NCI-H2171 treated with DMSO at 0.1 percent for 48 hours (cell line): ENCODE data around the gene LYPD3.
"Not testable (repeated sequence)": the region's sequence is repeated elsewhere in the genome, so short reads cannot be mapped to it uniquely, and the experiment has no call there.

Source experiments
- DNase-seq: peaks from one replicate; lab custom pipeline; 2025; lab: John Stamatoyannopoulos, UW

The LYPD3 gene

DNA sequence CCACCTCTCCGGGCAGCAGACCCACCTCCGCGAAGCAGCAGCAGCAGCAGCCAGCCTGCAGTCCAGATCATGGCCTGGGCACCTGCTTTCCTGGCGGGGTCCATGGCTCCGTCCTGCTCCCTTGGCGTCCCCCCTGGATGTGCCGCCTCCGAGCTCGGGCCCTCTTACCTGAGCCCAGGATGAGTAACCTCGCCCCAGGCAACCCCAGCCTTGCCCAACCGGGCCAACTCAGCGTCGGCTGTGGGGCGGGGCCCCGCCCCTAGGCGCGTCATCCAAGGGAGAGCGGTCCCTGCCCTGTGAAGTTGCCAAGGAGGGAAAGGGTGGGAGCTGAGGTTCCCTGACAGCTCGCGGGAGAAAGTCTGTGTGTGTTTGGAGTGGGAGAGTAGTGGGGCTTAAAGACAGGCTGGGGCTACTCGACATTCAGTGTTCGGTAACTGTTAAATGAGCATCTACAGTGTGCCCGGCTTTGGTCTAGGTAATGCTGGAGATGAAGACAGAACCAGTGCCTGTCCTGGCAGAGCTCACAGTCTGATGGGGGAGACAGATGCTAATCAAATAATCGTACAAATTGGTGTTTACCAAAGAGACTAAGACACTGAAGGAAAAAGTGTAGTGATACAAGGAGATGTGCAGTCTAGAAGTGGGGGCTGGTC is at the start of gene LYPD3:
Gene LYPD3 (minus strand): TSS at position 141 of the 653 bp plus-strand sequence. CDS start 37 bp downstream, at position 104.
- DNase-seq: no peak

DNA sequence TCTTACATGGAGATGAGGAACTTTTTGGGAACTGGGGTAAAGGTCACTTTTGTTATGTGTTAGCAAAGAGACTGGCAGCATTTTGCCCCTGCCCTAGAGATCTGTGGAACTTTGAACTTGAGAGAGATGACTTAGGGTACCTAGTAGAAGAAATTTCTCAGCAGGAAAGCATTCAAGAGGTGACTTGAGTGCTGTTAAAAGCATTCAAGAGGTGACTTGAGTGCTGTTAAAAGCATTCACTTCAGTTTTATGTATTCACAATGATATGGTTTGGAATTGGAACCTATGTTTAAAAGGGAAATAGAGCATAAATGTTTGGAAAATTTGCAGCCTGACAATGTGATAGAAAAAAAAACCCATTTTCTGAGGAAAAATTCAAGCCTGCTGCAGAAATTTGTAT is 47.0 kb upstream of the LYPD3 start:
- not testable (repeated sequence) for DNase-seq

DNA sequence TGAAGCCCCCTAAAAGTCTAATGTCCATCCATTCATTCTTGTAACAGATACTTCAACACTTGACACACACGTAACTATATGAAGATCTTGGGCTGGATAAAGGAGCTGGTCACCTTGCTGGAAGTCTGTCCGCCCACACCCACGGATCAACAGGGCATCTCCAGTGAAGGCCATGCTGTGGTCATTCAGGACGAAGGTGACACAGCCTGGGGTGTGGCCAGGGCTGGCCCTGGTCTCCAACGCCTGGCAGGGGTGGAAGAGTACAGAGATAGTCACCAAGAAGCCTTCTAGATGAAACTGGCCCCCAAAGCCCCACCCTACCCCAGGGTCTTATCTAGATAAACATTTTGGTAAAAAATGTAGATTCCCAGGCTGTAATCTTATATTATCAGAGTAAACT is 45.9 kb upstream of the LYPD3 start:
- DNase-seq: no peak

DNA sequence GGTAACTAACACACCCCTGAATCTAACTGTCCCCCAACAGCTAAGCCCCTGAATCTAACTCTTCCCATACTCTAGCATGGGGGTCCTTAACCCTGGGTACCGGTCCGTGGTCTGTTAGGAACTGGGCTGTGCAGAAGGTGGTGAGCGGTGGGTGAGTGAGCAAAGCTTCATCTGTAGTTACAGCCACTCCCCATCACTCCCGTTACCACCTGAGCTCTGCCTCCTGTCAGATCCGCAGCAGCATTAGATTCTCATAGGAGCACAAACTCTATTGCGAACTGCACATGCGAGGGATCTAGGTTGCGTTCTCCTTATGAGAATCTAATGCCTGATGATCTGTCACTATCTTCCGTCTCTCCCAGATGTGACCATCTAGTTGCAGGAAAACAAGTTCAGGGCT is 45.3 kb upstream of the LYPD3 start:
- no peak for DNase-seq

DNA sequence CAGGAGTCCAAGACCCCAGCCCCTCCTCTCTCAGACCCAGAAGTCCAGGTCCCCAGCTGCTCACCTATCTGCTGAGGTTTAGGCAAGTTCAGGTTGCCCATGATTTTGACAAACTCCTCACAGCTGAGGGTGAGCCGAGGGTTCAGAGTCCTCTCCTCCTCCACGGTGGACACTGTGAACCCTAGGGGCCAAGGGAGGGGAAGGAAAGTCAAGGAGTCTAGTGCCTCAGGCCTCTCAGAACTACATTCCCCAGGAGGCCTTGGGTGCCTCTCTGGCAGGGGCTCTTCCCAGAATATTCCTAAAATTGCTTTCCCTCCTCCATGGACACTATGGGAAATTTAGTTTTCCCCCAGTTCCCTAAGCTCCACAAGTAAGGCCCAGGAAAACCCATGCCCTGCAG is 42.5 kb upstream of the LYPD3 start:
- DNase-seq: no peak

DNA sequence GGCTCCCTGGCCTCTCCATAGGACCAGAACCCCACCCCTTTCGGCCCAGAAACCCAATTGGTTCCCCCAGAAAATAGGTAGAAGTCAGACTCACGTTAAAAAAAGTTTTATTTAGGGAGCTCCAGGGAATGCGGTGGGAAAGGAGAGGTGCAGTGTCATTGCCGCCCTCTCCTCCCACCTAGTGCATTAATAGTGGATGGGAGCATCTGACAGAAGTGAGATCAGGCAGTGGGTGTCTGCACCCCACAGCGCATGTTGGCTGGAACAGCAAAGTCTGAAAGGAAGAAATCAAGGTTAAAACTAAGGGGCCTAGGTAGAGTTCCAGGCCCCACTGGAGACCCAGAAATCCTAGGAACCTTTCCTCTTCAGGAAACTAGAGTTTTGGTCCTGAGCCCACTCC is 41.2 kb upstream of the LYPD3 start:
- DNase-seq: no peak

DNA sequence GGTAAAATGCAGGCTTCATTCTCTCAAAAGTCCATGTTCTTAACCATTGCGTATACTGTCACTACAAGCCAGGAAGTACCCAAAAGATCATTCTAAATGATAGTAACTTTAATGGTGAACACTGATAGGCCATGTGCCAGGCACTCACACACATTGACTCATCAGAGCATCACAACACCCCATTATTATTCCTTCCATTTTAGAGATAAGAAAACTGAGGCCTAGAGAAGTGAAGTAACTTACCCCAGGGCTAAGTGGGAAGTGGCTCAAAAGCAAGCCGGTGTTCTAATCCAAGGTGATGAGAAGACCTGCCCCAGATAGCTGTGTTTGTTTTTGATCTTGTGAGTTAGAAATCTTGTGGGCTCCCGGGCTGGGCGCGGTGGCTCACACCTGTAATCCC is 40.5 kb upstream of the LYPD3 start:
- DNase-seq: no peak

DNA sequence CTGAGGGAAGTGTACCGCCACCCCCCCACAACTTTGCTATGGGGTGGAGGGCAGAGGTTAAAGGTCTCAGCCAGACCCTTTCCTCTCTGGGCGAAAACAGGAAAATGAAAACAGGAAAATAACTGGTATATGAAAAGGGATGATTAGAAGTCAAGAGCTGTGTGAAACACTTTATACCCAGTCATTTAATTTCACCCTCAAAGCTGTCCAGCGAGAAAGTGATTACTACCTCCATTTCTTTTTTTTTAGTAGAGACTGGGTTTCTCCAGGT is 39.7 kb upstream of the LYPD3 start:
- no peak for DNase-seq

DNA sequence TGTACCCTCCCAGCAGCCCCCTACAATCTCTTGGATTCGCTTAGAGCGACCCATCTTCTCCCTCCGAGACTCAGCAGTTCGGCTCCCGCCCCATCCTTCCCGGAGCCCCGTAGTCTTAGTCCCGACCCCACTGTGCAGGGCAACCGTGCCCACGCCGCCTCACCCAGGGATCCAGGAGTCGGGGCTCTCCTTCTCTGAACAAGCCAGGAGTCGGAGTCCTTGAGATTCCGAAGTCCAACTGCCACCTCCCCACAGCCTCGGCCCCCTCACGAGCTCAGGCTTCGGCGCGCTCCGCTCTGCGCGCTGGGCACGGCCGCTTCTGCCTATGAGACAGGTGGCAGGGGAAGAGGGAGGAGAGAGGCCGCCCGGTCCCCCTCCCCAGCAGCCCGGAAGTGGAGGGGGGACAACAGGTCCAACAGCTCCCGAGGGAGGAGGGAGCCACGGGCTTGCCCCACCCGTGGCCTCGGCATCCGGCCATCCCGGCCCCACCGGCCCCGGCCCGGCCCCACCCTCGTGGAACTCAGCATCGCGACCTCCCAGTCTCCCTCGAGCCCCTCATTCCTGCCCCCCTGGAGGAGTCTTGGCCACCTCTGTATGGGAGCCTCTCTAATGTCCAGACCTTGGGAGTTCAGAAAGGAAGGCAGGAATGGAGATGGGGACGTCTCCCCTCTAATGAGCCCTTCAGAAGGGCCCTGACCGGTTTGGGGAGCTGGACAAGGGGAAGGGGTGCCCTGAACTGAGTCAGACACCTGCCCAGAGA is 39.2 kb upstream of the LYPD3 start, which contains the start of gene PHLDB3:
Gene PHLDB3 (minus strand): TSS at position 321 of the 760 bp plus-strand sequence. CDS start 628 bp downstream, outside the sequence.
- DNase-seq: peak; percentile 54

DNA sequence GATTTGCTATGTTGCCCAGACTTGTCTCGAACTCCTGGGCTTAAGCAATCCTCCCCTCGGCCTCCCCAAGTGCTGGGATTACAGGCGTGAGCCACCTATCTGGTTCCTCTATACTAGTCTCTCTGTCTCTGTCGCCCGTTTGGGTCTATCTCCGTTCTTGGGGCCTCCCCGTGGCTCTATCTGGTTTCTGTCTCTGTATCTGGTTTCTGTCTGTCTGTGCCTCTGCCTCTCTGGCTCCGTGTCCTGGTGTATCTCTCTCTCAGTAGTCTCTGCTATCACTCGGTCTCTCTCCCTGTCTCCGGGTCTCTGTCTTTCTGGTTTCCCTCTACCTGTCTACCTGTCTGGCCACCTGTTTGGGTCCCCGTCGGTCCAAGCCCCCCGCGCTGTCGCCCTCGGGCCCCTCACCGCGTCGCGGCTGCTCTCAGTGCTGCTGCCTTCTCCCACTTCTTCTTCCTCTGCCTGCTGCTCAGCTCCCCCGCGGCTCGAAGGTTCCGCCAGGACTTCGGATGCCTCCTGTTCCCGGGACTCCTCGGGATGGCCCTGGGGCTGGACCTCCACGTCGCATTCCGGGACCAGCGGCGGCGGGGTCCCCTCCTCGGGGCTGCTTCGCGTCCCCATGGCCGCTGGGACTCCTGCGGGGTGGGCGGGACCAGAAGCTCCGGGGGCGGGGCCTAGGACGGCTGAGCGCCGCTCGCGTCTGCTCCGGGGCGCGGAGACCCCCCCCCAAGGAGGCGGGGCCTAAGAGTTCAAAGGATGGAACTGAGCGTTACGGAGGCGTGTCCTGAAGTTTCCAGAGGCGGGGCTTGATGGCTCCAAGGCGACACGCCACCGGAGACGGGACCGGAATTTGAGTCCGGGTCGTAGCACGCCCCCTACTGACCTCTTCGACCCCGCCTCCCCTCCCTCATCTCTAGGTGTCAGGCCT is 38.4 kb upstream of the LYPD3 start:
- DNase-seq: peak; percentile 93

DNA sequence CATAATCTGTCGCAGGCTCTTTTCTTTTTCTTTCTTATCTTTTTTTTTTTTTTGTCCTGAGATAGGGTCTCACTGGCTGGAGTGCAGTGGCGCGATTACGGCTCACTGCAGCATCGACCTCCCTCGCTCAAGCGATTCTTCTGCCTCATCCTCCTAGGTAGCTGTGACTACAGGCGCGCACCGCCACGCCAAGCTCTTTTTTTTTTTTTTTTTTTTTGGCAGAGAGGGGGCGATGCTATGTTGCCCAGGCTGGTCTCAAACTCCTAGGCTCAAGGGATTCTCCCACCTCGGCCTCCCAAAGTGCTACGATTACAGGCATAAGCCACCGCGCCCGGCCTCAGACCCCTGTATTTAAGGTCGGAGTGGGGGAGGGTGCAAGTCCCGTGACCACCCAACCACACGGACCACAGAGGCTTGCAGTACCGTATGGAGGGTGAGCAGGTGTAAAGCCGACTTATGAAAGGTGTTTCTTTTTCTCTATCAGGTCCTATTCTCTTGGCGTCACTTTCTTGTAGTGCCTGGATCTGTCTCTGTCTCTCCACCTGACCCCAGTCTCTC is 37.1 kb upstream of the LYPD3 start:
- no peak for DNase-seq

DNA sequence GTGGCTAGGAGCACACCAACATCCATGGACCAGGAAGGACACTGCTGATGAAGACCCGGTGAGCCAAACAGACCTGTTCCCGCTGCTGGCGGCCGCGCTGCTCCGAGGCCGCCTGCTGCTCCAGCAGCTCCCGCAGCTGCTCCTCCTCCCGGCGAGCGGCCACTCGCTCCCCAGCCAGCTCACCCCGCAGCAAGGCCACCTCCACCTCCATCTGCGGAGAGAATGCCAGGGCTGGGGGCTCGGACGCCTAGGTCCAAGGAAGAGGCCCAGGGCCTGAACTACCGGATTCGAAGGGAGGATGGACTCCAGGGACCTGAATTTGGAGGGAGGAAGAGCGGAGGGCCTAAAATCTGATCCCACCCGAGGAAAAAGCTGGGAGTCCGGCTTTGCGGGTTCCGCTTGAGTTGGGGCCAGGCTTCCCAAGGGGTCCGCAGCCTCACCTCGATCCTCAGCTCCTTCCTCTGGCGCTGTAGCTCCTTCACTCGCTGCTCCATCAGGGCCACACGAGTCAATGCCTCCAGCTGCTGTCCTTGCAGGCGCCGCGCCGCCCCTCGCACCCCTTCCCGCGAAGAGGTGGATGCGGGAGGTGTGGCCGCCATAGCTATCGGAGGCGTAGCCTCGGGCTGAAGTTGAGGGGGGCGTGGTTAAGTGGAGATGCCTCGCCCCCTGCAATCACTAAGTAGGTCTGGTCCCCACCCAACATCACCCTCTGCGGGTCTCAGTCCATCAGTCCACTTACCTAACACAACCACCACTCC is 36.4 kb upstream of the LYPD3 start:
- no peak for DNase-seq

DNA sequence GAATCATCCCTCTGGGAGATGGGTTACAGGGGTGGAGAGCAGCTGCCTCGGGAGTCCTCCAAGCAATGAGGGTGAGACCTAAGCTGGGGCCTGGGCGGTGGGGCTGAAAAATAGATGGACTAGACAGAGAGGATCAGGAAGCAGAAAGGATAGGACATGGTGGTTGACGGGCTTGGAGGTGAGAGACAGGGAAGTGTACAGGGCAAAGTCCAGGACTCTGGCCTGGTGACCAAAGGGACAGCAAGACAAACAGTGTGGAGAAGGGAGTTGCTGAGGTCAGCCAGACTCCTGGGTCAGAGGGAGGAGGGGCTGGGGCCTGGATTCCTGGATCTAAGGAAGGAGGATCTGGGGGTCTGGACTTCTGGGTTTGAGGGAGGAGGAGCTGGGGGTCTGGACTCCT is 33.6 kb upstream of the LYPD3 start:
- no peak for DNase-seq

DNA sequence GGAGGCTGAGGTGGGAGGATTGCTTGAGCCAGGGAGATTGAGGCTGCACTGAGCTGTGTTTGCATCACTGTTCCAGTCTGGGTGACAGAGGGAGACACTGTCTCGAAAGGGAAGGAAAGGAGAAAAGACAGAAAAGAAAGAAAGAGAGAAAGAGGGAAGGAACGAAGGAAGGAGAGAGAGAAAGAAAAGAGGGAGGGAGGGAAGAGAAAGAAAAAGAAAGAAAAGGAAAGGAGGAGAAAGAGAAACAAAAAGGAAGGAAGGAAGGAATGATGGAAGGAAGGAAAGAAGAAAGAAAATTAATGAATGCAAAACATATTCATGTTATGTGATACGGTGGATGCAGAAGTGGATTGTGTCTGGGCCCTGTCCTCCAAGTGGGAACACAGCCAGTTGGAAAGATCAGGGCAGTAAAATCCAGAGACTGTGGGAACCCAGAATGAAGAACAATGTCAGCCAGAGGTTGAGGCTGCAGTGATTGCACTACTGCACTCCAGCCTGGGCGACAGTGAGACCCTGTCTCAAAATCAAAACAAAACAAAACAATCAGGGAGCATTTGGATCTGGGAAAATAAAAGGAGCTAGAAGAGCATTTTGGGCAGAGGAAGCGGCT is 32.9 kb upstream of the LYPD3 start:
- DNase-seq: no peak

DNA sequence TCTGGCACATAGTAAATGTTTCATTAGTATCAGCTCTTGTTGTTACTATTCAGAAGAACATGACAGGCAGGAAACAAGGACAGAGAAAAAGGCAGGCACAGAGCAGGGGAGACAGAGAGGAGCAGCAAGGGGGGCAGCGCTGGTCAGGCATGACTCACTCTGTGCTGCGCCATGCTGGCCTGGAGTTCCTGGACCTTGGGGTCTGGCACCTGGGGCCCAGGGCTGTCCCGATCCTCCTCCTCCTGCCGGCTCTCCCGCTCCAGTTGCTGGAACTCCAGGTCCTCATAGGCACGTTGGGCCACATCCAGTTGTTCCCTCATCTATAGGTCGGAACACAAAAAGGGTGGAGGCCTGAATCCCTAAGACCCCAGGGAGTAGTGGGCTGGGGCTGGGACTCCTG is 31.6 kb upstream of the LYPD3 start:
- no peak for DNase-seq

DNA sequence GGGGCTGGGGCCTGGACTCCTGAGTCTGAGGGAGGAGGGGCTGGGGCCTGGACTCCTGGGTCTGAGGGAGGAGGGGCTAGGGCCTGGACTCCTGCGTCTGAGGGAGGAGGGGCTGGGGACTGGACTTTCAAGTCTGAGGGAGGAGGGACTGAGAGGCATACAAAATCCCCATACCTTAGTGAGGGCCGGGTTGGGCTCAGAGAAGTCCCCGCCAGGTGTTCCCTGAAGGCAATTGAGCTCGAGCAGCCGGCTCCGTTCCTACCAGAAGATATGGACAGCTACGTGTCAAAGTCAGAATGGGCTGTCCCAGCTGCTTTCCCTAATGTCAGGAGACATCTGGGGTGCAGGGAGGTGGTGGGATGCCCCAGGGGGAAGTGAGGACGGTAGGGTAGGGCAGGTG is 29.7 kb upstream of the LYPD3 start:
- DNase-seq: peak; percentile 83

DNA sequence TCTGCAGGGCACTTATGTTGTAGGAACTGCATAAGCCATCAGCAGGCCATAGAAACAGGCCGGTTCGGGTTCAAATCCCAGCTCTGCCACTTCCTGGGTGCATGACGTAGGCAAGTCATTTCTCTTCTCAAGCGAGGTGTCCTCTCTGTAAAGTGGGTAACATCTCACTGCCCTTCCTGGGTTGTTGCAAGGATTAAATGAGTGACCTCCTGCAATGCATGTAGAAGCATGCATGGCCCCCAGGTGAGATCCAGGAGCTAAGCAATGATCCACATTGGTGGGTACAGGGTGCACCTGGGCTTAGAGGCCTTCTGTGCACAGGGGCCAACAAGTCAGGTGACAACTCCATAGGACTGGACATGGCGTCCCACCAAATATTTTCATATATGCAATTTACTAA is 25.4 kb upstream of the LYPD3 start:
- no peak for DNase-seq

DNA sequence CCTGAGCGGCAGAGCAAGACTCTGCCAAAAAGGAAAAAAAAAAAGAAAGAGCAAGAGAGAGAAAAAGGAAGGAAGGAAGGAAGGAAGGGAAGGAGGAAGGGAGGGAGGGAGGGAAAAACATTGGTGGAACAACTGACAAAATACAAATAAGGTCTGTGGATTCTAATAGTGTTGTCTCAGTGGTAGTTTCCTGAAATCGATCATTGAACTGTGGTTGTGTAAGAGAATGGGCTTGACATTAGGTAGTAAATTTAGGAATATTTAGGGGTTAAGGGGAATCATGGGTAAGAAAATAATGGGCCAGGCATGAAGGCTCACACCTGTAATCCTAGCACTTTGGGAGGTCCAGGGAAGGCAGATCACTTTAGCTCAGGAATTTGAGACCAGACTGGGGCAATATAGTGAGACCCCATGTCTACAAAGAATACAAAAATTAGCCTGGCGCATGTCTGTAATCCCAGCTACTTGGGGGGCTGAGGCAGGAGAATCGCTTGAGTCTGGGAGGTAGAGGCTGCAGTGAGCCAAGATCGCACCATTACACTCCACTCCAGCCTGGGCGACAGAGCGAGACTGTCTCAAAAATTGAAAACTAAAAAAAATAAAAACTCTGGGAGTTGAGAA is 24.7 kb upstream of the LYPD3 start:
- no peak for DNase-seq

DNA sequence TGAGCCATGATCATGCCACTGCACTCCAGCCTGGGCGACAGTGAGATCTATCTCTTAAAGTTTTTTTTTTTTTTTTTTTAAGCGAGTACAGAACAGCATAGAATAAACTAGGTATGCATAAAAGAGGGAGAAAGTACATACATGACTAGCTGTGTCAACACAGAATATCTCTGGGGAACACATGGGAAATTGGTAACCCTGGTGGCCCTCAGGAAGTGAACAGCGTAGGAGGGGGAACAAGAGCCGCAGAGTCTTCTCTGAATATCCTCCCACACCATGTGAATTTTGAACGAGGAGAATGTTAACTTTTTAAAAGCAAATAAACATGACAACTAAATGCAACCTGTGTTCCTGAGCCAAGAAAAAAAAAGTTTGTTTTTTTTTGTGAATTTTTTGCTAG is 23.9 kb upstream of the LYPD3 start:
- DNase-seq: no peak

DNA sequence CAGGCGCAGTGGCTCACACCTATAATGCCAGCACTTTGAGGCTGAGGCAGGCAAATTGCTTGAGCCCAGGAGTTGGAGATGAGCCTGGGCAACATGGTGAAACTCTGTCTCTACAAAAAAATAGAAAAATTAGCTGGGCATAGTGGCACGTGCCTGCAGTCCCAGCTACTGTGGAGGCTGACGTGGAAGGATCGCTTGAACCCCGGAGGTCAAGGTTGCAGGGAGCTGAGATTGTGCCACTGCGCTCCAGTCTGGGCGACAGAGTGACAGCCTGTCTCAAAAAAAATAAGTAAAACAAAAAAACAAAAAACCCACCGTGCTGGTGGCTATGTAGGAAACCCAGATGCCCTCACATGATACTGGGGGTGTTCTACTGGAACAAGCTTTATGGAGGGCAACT is 22.8 kb upstream of the LYPD3 start:
- no peak for DNase-seq

DNA sequence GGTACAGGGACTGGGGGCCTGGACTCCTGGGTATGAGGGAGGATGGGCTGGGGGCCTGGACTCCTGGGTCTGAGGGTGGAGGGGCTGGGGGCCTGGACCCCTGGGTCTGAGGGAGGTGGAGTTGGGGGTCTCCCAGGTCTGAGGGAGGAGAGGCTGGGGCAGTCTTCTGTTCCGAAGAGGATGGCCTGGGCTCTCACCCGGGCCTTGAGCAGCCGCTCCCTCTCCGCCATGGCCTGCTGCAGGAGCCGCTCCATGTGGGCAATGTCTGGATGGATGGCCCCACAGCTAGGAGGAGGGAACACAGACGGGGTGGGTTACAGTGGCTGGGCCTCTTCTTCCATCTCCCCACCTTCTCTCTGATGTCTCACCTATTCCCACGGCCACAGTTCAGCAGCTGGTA is 21.0 kb upstream of the LYPD3 start:
- no peak for DNase-seq
